C4-2B (cell line): ENCODE measurements around the gene ASPDH.

Experiments used
- ZFX ChIP-seq: fragments of 450-650 bp; IDR thresholded peaks from 2 replicates; pipeline ENCODE4 v1.6.1; 2017
- TF ChIP-seq, protein P1 (sequence below): fragments of 450-650 bp; conservative IDR thresholded peaks from 2 replicates; pipeline ENCODE4 v1.5.1; 2017; ENCODE audit warnings: mild to moderate bottlenecking

DNA sequence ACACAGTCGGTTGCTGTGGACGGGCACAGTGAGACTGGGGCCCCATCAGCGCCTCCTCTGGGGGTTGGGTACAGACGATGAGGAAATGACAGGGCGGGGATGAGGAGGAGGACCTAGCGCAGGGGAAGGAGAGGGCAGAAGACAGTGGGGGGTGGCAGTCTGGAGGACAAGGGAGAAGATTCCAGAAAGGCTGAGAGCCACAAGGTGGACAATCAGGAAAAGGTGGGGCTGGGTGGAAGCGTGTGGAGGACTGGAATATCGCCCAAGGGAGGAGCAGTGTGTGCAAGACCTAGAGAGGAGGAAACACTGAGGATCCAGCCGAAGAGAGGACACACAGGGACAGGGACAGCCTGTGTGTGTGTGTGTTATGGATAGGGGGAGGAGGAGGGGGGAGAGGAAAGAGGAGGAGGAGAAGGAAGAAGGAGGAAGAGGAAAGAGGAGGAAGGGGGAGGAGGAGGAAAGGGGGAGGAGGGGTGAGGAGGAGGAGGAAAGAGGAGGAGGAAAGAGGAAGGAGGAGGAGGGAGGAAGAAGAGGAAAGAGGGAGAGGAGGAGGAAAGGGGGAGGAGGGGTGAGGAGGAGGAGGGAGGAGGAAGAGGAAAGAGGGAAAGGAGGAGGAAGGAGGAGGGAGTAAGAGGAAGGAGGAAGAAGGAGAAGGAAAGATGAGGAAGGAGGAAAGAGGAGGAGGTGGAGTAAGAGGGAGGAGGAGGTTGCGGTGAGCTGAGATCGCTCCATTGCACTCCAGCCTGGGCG, 21.2 kb downstream of the ASPDH start:
- TF ChIP-seq, protein P1, sequence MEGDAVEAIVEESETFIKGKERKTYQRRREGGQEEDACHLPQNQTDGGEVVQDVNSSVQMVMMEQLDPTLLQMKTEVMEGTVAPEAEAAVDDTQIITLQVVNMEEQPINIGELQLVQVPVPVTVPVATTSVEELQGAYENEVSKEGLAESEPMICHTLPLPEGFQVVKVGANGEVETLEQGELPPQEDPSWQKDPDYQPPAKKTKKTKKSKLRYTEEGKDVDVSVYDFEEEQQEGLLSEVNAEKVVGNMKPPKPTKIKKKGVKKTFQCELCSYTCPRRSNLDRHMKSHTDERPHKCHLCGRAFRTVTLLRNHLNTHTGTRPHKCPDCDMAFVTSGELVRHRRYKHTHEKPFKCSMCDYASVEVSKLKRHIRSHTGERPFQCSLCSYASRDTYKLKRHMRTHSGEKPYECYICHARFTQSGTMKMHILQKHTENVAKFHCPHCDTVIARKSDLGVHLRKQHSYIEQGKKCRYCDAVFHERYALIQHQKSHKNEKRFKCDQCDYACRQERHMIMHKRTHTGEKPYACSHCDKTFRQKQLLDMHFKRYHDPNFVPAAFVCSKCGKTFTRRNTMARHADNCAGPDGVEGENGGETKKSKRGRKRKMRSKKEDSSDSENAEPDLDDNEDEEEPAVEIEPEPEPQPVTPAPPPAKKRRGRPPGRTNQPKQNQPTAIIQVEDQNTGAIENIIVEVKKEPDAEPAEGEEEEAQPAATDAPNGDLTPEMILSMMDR: no peak
- no peak for TF ChIP-seq ZFX
